Measurements from ENCODE around the gene LRRC25.
"Not testable (repeated sequence)": the region's sequence is repeated elsewhere in the genome, so short reads cannot be mapped to it uniquely, and the experiment has no call there.

LRRC25 gene

DNA sequence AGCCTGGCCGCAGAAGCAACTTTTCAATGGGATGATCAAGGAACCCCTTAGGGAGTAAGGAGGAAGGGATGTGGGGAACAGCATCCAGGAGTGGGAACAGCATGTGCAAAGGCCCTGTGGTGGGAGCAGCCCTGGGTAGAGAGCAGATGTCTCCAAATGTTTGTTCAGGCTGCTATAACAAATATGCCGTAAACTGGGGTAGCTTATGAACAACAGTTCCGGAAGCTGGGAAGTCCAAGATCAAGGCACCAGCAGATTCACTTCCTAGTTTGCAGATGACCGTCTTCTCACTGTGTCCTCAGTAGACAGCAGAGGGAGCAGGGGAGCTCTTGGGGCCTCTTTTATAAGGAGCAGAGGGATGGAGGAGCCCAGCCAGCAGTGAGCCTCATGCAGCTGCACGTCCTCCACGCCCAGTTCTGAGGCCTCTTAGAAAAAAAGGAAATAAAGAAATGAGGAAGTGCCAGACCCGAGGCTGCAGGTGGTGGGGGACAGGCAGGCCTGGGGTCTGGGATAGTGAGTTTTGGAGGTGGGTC is 4.2 kb upstream of the LRRC25 start:
- peak; percentile 92 to 94 for DNase-seq

DNA sequence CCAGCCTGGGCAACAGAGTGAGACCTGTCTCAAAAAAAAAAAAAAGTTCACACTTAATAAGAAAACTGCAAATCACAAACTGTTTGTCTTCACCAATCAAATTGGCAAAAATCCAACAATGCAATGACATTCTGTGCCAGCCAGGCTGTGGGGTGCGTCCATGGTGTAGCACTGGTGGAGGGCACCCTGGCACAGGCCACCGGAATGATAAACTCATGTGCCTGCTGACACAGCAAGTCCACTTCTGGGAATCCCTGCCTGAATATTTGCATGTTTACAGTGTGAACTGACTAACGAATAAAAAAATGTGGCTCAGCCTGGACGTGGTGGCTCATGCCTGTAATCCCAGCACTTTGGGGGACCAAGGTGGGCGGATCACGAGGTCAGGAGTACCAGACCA is 1.6 kb upstream of the LRRC25 start:
- no peak for DNase-seq

DNA sequence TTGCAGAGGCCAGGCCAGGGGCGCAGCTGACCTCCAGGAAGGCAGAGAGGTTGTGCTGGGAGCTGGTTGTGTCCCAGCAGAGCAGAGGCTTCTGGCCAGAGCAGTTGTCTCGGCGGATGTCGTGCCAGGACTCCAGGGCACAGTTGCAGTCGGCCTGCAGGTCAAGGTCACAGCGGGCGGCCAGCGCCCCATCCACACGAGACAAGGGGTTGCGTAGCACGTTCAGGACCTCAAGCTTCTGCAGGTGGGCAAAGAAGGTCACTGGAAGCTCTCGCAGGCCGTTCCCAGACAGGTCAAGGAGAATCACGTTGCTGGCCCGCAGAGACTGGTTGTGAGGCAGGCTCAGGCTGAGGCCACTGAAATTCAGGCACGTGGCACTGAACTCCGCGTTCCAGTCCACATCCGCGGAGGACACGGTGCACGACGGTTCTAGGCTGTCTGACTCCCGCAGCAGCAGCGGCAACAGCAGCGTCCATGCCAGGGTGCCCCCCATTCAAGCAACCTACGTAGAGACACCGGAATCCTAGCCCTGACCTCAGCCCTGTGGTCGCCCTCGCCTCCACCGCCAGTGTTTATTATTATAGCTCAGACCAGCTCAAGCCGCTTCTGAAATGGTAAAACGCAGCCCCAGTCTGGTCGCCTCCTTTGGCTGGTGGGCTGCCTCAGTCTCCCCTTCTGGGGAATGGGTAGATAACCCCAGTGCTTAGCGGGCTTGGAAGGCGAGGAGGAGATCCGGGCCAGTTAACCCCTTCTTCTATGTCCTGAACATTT is 766 bp downstream of the LRRC25 start:
- DNase-seq: no peak

DNA sequence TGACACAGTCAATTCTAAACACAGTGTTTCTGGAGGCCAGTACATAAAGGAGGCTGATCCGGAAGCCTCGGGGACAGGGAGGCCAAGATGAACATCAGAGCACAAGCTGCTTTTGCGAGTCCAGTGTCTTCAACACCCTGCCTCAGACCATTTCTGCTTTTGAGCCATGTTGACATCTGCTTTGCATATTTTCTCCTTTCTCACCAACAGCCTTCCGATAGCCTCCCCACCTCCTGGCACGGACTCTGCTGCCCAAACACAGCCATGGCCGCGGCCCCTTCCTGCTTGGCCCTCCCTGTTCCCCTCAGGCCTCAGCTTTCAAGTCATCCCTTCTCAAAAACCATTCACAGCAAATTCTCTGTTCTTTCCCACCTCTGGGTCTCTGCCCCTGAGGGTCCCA is 3.6 kb downstream of the LRRC25 start:
- DNase-seq: no peak

DNA sequence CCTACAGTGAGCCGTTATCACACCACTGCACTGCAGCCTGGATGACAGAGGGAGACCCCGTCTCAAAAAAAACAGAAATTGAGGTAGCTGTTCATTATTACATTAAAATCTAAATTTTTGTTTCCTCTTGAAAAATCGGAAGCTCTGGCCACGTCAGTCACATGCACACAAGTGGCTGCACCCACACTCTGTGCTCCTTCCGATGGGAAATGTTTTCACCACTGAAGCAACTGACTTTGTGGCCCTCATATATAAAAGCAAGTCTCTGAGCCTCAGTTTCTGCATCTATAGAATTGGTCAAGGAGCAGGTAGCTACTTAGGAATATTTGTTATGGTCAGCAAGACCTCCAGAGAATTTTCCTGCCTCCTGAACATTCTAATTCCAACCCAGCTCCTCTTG is 4.5 kb downstream of the LRRC25 start:
- no peak for DNase-seq

DNA sequence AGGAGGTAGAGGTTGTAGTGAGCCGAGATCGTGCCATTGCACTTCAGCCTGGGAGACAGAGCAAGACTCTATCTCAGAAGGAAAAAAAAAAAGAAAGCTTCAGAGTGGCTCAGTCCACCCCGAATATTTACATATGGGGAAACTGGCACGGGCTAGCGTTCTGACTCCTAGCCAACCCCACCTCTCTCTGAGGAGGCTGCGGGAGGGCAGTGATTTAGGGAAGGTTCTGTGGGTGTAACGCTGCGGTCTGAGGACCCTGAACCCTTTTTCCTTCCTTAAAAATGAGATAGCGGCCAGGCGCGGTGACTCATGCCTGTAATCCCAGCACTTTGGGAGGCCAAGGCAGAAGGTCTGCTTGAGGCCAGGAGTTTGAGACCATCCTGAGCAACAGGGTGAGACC is 5.0 kb downstream of the LRRC25 start:
- peak; percentile 61 to 68 for DNase-seq

DNA sequence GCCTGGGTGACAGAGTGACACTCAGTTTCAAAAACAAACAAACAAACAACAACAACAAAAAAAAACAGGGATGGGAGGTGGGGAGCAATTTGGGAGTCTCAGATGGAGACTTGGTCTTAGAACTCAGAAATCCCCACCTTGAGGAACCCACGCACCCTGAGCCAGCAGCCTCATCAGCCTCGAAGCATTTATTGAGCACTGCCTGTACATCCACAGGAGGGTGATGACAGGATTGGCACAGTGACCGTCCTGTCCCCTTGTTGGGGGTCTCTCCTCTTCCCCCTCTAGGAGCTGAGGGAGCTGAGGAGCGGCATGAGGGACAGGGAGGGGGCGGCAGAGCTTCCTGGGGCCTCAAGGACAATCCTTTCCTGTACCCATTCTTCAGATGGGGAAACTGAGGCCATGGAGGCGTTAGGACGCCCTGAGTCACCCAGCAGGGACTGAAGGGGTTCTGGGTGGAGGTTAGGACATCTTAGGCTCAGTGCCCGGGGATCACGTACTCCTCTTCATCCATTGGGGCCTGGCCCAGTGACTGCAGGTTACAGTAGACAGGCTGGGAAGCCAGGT is 5.8 kb downstream of the LRRC25 start:
- no peak for DNase-seq

DNA sequence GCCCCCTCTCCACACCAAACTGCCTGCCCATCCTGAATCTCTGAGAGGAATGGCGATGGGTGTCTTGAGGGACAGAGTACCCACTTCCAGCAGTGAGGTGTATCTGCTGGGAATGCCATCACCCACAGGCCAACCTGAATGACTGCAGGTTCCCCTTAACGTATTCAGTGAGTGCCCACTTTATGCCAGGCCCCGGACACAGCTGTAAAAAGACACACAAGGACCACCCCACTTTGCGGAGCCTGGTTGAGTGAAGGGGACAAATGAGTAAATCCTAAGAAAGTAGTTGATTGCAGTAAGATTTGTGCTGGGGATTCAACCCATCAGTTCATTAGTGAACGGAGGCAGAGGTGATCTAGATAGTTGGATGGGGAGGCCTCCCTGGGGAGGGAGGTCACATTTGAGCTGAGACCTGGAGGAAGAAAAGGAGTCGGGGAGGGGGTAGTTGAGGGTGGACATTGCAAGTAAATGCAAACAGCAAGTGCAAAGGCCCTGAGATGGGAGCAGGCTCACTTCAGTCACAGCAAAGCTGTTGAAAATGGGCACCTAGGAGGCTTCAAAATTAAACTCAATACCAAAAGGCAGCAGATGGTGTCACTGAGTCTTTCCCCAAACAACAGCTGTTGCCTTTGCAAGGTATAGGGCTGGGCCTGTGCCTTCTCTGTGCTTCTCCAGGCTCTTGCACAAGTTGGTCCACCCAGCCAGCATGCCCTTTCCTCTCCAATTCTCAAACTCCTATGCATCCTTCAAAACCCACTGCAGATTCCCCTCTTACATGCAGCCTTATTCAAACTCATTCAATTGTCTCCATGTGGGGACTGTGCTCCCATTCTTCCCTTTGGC is 7.1 kb downstream of the LRRC25 start:
- no peak for DNase-seq

DNA sequence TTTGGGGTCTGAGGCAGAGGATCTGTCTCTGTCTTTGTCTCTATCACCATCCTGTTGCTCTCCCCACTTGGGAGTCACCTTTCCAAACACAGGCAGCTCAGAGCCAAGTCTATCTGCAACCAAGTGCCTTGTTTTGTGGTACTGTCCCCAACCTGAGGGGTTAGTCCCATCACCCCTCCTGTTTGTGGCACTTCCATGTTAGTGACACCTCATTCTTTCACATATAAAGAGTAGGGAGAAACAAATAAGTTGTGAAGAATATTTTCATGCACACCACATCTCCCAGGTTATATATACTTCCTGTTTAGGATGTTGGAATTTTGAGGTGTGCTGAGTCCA is 7.7 kb downstream of the LRRC25 start:
- no peak for DNase-seq

DNA sequence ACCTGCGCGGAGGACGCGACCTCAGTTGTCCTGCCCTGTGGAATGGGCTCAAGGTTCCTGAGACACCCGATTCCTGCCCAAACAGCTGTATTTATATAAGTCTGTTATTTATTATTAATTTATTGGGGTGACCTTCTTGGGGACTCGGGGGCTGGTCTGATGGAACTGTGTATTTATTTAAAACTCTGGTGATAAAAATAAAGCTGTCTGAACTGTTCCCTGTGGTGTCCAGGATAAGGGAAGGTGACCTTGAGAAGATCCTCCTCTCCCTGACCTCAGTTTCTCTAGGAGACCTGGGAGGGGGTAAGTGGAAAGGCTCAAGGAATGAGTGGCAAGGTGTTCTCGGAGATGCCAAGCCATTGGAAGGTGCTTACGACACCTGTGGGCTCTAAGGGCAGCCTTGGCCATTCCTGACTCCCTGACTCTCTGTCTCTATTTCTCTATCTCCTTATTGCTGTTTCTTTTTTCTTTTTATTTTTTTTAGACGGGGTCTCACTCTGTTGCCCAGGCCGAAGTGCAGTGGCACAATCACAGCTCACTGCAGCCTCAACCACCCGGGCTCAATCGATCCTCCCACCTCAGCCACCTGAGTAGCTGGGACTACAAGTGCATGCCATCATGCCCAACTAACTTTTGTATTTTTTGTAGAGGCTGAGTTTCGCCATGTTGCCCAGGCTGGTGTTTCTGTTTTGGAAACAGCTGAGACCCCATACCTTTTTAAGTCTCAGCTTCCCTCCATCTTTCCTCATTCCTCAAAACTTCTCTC is 8.3 kb downstream of the LRRC25 start:
- DNase-seq: no peak

DNA sequence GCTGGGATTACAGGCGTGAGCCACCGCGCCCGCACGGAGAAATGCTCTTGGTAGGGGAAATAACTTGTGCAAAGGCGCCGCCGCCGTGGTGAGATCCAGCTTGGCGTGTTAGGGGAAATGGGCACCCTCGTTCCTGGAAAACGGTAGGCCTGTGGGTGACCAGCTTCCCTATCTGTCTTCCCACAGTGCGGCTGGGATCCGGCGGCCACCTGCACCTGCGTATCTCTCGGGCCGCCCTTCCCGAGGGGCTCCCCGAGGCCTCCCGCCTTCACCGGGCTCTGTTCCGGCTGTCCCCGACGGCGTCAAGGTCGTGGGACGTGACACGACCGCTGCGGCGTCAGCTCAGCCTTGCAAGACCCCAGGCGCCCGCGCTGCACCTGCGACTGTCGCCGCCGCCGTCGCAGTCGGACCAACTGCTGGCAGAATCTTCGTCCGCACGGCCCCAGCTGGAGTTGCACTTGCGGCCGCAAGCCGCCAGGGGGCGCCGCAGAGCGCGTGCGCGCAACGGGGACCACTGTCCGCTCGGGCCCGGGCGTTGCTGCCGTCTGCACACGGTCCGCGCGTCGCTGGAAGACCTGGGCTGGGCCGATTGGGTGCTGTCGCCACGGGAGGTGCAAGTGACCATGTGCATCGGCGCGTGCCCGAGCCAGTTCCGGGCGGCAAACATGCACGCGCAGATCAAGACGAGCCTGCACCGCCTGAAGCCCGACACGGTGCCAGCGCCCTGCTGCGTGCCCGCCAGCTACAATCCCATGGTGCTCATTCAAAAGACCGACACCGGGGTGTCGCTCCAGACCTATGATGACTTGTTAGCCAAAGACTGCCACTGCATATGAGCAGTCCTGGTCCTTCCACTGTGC is 9.1 kb downstream of the LRRC25 start:
- peak; percentile 65 to 72 for DNase-seq

DNA sequence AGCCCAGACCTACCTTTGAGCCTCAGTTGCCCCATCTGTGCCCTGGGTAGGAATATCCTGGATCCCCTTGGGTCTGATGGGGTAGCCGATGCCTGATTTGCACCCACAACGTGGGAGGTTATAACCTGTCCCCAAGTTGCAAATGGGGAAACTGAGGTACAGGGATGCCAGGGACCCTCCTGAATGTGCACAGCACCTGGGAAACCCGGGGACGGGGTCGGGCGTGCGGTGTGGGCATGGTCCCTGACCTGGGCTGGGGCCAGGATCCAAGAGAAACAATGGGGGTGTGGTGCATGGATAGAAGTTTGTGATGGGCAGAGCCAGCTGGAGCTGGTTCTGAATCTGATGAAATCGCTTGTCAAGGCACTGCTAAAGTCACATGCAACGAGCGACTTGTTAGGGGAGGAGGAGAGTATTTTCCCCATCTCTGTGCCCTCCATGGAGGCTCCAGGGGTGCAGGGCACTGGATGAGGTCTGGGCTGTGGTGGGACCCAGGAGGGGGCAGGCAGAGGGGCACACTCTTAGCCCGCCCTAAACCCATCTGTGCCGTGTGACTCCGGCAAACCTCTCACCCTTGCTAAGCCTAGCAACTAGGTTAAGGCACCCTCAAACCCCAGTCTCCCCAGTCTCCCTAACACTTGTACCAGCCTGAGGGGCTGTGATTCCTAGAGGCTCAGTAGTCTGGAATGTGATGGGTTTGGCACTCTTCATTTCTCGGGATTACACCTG is 10.7 kb downstream of the LRRC25 start:
- DNase-seq: no peak

DNA sequence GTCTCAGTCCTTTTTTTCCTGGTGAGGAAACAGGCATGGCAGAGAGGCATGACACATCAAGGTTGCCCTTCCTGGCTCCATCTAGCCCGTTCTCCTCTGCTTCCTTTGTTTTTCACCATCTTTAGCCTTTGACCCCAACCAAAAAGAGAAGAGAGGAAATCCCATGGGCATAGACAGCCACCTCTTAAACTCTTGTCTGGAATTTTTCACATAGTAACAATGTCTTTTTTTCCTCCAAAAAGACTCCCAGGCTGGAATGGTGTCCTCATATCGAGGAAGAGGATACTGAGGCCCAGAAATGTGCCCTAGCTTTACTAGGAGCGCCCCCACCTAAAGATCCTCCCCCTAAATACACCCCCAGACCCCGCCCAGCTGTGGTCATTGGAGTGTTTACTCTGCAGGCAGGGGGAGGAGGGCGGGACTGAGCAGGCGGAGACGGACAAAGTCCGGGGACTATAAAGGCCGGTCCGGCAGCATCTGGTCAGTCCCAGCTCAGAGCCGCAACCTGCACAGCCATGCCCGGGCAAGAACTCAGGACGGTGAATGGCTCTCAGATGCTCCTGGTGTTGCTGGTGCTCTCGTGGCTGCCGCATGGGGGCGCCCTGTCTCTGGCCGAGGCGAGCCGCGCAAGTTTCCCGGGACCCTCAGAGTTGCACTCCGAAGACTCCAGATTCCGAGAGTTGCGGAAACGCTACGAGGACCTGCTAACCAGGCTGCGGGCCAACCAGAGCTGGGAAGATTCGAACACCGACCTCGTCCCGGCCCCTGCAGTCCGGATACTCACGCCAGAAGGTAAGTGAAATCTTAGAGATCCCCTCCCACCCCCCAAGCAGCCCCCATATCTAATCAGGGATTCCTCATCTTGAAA is 11.5 kb downstream of the LRRC25 start, which contains the start of gene GDF15:
GDF15 (plus strand) TSS at position 484 of the 868 bp plus-strand sequence; CDS start at position 516, 32 bp downstream.
- no peak for DNase-seq

DNA sequence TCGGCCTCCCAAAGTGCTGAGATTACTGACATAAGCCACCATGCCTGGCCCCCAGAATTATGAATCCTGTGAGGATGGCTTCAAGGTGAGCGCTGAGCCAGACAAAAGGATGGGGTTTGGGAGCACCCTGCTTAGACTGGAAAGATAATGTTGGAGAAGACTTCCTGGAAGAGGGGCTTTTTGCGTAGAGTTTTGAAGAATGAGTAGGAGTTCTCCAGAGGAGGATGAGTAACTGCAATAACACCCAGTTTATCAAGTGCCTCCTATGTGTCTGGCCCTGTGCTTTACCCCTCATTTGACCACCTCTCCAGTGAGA is 12.1 kb downstream of the LRRC25 start:
- no peak for DNase-seq

DNA sequence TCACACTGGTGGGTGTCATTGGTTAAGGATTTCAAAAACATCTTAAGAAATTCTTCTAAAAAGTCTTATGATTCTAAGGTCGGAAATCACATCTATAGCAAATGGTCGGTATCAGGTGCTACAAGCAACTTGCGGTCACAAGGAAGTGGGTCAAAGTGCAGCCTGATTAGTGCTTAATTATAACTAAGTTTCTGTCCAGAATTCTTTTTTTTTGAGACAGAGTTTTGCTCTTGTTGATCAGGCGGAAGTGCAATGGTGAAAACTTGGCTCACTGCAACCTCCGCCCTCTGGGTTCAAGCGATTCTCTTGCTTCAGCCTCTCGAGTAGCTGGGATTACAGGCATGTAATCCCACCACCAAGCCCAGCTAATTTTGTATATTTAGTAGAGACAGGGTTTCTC is 12.6 kb downstream of the LRRC25 start:
- no peak for DNase-seq

DNA sequence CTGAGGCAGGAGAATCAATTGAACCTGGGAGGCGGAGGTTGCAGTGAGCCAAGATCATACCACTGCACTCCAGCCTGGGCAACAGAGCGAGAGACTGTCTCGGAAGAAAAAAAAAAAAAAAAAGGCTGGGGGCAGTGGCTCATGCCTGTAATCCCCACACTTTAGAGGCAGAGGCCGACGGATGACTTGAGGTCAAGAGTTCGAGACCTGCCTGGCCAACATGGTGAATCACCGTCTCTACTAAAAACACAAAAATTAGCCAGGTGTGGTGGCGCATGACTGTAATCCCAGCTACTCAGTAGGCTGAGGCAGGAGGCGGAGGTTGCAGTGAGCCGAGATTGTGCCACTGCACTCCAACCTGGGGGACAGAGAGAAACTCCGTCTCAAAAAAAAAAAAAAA is 13.8 kb downstream of the LRRC25 start:
- not testable (repeated sequence) for DNase-seq

DNA sequence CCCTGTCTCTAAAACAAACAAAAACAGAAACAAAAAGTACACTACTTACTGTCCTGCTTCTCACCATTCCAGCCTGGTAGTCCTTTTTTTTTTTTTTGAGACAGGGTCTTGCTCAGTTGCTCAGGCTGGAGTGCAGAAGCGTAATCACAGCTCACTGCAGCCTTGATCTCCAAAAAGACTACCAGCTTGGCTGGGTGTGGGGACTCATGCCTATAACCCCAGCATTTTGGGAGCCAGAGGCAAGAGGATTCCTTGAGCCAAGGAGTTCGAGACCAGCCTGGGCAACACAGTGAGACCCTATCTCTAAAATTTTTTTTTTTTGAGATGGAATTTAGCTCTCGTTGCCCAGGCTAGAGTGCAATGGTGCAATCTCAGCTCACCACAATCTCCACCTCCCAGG is 16.6 kb downstream of the LRRC25 start:
- no peak for DNase-seq

DNA sequence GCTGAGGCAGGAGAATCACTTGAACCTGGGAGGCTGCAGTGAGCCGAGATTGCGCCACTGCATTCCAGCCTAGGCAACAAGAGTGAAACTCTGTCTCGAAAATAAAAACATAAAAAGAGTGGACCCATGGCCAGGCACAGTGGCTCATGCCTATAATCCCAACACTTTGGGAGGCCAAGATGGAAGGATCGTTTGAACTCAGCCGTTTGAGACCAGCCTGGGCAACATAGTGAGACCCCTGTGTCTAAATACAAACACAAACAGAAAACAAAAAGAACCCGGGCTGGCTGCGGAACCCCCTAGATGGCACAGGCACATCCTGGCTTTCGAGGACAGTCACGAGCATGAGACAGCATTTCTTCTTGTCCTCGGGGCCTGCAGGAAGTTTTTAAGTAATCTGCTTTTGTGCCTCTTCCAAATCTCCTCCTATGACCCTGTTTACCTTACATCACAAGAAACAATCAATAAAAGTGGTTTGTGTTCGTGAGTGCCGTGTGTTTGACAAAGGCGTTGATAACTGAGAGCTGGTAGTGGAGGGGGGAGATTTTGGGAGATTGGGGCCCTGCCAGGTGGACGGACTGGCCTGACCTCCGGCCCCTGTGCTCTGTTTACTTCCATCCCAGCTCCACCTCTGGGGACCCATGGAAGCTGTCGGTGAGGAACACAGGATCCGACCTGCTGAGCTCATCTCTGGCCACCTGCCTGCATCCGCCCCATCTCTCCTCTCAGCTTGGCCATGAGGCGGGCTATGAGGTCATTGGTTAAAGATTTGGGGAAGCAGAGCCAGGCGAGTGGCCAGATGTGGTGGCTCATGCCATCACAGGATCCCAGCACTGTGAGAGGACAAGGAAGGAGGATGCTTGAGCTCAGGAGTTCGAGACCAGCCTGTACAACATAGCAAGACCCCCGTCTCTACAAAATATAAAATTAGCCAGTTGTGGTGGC is 17.3 kb downstream of the LRRC25 start:
- DNase-seq: no peak

DNA sequence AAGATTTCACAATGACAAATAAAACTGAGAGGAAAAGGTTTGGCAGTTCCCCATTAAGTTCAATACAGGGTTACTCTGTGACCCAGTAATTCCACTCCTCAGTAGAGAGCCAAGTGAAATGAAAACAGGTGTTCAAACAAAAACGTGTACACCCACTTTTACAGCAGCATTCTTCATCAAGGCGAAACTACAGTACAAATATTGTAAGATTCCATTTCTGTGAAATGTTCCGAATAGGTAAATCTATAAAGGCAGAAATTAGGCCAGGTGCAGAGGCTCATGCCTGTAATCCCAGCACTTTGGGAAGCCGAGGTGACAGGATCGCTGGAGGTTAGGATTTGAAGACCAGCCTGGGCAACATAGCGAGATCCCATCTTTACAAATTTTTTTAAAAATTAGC is 20.4 kb downstream of the LRRC25 start:
- no peak for DNase-seq
